GM21786 (cell line): ENCODE measurements around the gene WDR5.
A peak's percentile ranks its signal among the peaks of the same experiment; 100 is the strongest.

Source experiments
- ATAC-seq: cut with Tn5 transposase; IDR thresholded peaks from one replicate; pipeline ENCODE4 v1.9.1; 2021; ENCODE audit not compliant: unreplicated experiment

The WDR5 gene

GRCh38 chr9:134131471-134132207 is 4.2 kb upstream of the WDR5 start:
- no peak for ATAC-seq

GRCh38 chr9:134132208-134132870 is 3.5 kb upstream of the WDR5 start:
- no peak for ATAC-seq

- no peak for ATAC-seq
Measured at GRCh38 chr9:134134949-134135342, 936 bp upstream of the WDR5 start.

- ATAC-seq, result peak; percentile 13
Measured at GRCh38 chr9:134136118-134136995, 475 bp downstream of the WDR5 start.

GRCh38 chr9:134136996-134137299 is 1.1 kb downstream of the WDR5 start:
- no peak for ATAC-seq

- ATAC-seq, result no peak
Measured at GRCh38 chr9:134138292-134138691, 2.4 kb downstream of the WDR5 start.

- ATAC-seq, result no peak
Measured at GRCh38 chr9:134139081-134139480, 3.2 kb downstream of the WDR5 start.

GRCh38 chr9:134141906-134142305 is 6.0 kb downstream of the WDR5 start:
- no peak for ATAC-seq

- ATAC-seq, result no peak
Measured at GRCh38 chr9:134144801-134145200, 8.9 kb downstream of the WDR5 start.

GRCh38 chr9:134145262-134145661 is 9.4 kb downstream of the WDR5 start:
- ATAC-seq, result no peak

GRCh38 chr9:134146774-134147493 is 11.1 kb downstream of the WDR5 start:
- no peak for ATAC-seq

- no peak for ATAC-seq
Measured at GRCh38 chr9:134149380-134149779, 13.5 kb downstream of the WDR5 start.

- ATAC-seq, result no peak
Measured at GRCh38 chr9:134150557-134151214, 14.8 kb downstream of the WDR5 start.

- no peak for ATAC-seq
Measured at GRCh38 chr9:134152022-134152448, 16.2 kb downstream of the WDR5 start.

- no peak for ATAC-seq
Measured at GRCh38 chr9:134152488-134152887, 16.6 kb downstream of the WDR5 start.

GRCh38 chr9:134153450-134153849 is 17.6 kb downstream of the WDR5 start:
- no peak for ATAC-seq

- ATAC-seq, result no peak
Measured at GRCh38 chr9:134154262-134154701, 18.4 kb downstream of the WDR5 start.

- ATAC-seq, result no peak
Measured at GRCh38 chr9:134155812-134156377, 20.0 kb downstream of the WDR5 start.

- ATAC-seq, result no peak
Measured at GRCh38 chr9:134156564-134157377, 20.9 kb downstream of the WDR5 start.
